ENCODE results near the gene NOS3.

NOS3 gene

GRCh38 chr7:151005566-151005965, 14.7 kb downstream of the NOS3 start:
- no peak for DNase-seq (ENCODE audit: low read depth)
- no peak for TF ChIP-seq CTCF (conservative IDR thresholded peaks at IDR 0.05; ENCODE audit: low read length)
- no peak overlapping the region for H3K4me3 ChIP-seq (ENCODE audit: low read length)

GRCh38 chr7:151006590-151007300, 15.9 kb downstream of the NOS3 start:
- TF ChIP-seq CTCF (conservative IDR thresholded peaks at IDR 0.05; ENCODE audit: low read length), result no peak
- H3K4me3 ChIP-seq (ENCODE audit: low read length), result no peak overlapping the region
- no peak for DNase-seq (ENCODE audit: low read depth)

- no peak for DNase-seq (ENCODE audit: low read depth)
- TF ChIP-seq CTCF (conservative IDR thresholded peaks at IDR 0.05; ENCODE audit: low read length), result no peak
- H3K4me3 ChIP-seq (ENCODE audit: low read length), result no peak overlapping the region
Observed at GRCh38 chr7:151007469-151007898, 16.7 kb downstream of the NOS3 start.

- TF ChIP-seq CTCF (conservative IDR thresholded peaks at IDR 0.05; ENCODE audit: low read length), result no peak
- H3K4me3 ChIP-seq (ENCODE audit: low read length), result no peak overlapping the region
- DNase-seq (ENCODE audit: low read depth), result no peak
Observed at GRCh38 chr7:151008143-151008510, 17.3 kb downstream of the NOS3 start.

GRCh38 chr7:151008511-151009323, 17.9 kb downstream of the NOS3 start:
- peak; percentile 24 for DNase-seq (ENCODE audit: low read depth)
- TF ChIP-seq CTCF (conservative IDR thresholded peaks at IDR 0.05; ENCODE audit: low read length), result peak; percentile 51
- no peak overlapping the region; the same call in none of the 2 replicates for H3K4me3 ChIP-seq (ENCODE audit: low read length)

GRCh38 chr7:151009327-151010036, 18.7 kb downstream of the NOS3 start:
- DNase-seq (ENCODE audit: low read depth), result no peak

More at GRCh38 chr7:151009327-151010036, 18.7 kb downstream of the NOS3 start:
- TF ChIP-seq CTCF (conservative IDR thresholded peaks at IDR 0.05; ENCODE audit: low read length), result no peak
- no peak overlapping the region for H3K4me3 ChIP-seq (ENCODE audit: low read length)
